HepG2 (cell line): ENCODE measurements around the gene GALNT9.

ENCODE experiments used
- EP300 ChIP-seq, 3 experiments: sonication (generic) in 1 of 3; formaldehyde crosslinking in 1 of 3; IDR thresholded peaks; 2 replicates each; pipeline versions ENCODE4 v1.5.1 to v1.6.1; 2011 to 2020; ENCODE audit warnings: low read depth in 2 of 3, low read length in 2 of 3, borderline replicate concordance in 1 of 3, improper control_type of control experiment in 1 of 3, mild to moderate bottlenecking in 1 of 3, missing genetic modification reagents in 1 of 3, moderate library complexity in 1 of 3
- GATAD2A ChIP-seq: IDR thresholded peaks from 2 replicates; pipeline ENCODE4 v1.6.1; 2016
- GTF2F1 ChIP-seq: fragments of 150-350 bp; IDR thresholded peaks from 2 replicates; pipeline ENCODE4 v1.6.1; 2014; ENCODE audit warnings: low read length
- NFE2L2 ChIP-seq: fragments of 150-350 bp; IDR thresholded peaks from 2 replicates; pipeline ENCODE4 v1.6.1; 2014; ENCODE audit warnings: low read length
- SALL2 ChIP-seq: sonication (generic); formaldehyde crosslinking; IDR thresholded peaks from 2 replicates; pipeline ENCODE4 v1.8.1; 2023; ENCODE audit warnings: mild to moderate bottlenecking, missing genetic modification reagents, inconsistent platforms
- SMAD3 ChIP-seq: sonication (generic); formaldehyde crosslinking; IDR thresholded peaks from 2 replicates; pipeline ENCODE4 v1.4.0; 2020; ENCODE audit warnings: missing genetic modification reagents
- ZFP41 ChIP-seq: sonication (generic); formaldehyde crosslinking; IDR thresholded peaks from 2 replicates; pipeline ENCODE4 v1.4.0; 2020; ENCODE audit warnings: mild to moderate bottlenecking, missing genetic modification reagents, borderline replicate concordance
- ZNF24 ChIP-seq: fragments of 450-650 bp; IDR thresholded peaks from 2 replicates; pipeline ENCODE4 v1.6.1; 2017; ENCODE audit warnings: antibody characterized with exemption, mild to moderate bottlenecking
- ZNF720 ChIP-seq: sonication (generic); formaldehyde crosslinking; IDR thresholded peaks from 2 replicates; pipeline ENCODE4 v1.4.0; 2020; ENCODE audit warnings: missing genetic modification reagents
- TF ChIP-seq, protein P1 (sequence below): sonication (generic); formaldehyde crosslinking; IDR thresholded peaks from 2 replicates; pipeline ENCODE4 v1.4.0; 2020; ENCODE audit warnings: missing genetic modification reagents
- TF ChIP-seq, protein P2 (sequence below): IDR thresholded peaks from 2 replicates; pipeline ENCODE4 v1.6.1; 2016; ENCODE audit warnings: missing biosample characterization, missing genetic modification reagents, low read depth
- TF ChIP-seq, protein P3 (sequence below): IDR thresholded peaks from 2 replicates; pipeline ENCODE4 v1.6.1; 2012; ENCODE audit warnings: inconsistent platforms

DNA sequence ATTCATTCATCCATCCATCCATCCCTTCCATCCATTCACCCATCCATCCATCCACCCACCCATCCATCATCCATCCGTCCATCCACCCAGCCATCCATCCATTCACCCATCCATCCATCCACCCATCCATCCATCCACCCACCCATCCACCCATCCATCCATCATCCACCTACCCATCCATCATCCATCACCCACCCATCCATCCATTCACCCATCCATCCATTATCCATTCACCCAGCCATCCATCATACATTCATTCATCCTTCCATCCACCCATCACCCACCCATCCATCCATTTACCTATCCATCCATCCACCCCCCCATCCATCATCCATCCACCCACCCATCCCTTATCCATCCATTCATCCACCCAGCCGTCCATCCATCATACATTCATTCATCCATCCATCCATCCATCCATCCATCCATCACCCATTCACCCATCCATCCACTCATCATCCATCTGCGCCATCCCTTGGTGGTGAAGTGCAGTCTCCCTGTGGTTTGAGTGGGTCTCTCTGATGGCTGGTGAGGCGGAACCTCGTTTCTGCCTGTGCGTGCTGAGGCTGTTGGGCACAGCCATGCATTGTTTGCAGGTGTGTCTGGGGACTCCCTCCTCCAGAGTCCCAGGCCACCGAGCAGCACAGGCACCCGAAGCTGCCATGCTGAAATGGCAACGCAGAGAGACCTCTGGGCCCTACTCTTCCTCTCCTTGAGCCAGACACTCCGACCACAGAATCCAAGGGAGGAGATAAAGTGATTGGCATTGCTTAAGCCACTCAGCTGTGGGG lies 162.4 kb downstream of the GALNT9 start:
- TF ChIP-seq GATAD2A (CRISPR knock-in tag) (no peak), SALL2 (no peak), ZFP41 (CRISPR knock-in tag) (no peak), SMAD3 (no peak), EP300 (IDR thresholded peaks at IDR 0.05; ENCODE audit: low read depth in 2 of 2, low read length in 2 of 2) (no peak), EP300 (CRISPR knock-in tag; IDR thresholded peaks at IDR 0.05; ENCODE audit: borderline replicate concordance) (no peak), ZNF720 (CRISPR knock-in tag) (no peak), GTF2F1 (no peak), ZNF24 (no peak), NFE2L2 (no peak)
- TF ChIP-seq, protein P1, sequence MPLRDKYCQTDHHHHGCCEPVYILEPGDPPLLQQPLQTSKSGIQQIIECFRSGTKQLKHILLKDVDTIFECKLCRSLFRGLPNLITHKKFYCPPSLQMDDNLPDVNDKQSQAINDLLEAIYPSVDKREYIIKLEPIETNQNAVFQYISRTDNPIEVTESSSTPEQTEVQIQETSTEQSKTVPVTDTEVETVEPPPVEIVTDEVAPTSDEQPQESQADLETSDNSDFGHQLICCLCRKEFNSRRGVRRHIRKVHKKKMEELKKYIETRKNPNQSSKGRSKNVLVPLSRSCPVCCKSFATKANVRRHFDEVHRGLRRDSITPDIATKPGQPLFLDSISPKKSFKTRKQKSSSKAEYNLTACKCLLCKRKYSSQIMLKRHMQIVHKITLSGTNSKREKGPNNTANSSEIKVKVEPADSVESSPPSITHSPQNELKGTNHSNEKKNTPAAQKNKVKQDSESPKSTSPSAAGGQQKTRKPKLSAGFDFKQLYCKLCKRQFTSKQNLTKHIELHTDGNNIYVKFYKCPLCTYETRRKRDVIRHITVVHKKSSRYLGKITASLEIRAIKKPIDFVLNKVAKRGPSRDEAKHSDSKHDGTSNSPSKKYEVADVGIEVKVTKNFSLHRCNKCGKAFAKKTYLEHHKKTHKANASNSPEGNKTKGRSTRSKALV (CRISPR knock-in tag): no peak
- TF ChIP-seq, protein P2, sequence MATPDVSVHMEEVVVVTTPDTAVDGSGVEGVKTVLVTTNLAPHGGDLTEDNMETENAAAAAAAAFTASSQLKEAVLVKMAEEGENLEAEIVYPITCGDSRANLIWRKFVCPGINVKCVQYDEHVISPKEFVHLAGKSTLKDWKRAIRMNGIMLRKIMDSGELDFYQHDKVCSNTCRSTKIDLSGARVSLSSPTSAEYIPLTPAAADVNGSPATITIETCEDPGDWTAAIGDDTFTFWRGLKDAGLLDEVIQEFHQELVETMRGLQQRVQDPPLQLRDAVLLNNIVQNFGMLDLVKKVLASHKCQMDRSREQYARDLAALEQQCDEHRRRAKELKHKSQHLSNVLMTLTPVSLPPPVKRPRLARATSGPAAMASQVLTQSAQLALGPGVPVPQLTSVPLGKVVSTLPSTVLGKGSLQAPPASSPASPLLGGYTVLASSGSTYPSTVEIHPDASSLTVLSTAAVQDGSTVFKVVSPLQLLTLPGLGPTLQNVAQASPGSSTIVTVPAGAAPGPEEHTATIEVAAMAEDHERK (CRISPR knock-in tag): no peak
- TF ChIP-seq, protein P3, sequence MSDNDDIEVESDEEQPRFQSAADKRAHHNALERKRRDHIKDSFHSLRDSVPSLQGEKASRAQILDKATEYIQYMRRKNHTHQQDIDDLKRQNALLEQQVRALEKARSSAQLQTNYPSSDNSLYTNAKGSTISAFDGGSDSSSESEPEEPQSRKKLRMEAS: no peak
